GM20000 (cell line): Measurements from ENCODE around the gene SUGP2.

Experiments used
- DNase-seq: peaks from one replicate; pipeline ENCODE4 v3.0.0; 2012; ENCODE audit warnings: low spot score
- CTCF ChIP-seq: IDR thresholded peaks from 2 replicates; pipeline ENCODE4 v1.5.1; 2012; ENCODE audit warnings: mild to moderate bottlenecking, control low read depth; ENCODE audit errors: extremely low read depth, missing control alignments

Gene SUGP2

GRCh38 chr19:18996351-18996750 lies 37.0 kb downstream of the SUGP2 start:
- no peak for DNase-seq
- no peak for TF ChIP-seq CTCF

- TF ChIP-seq CTCF: peak; percentile 21
- peak; percentile 45 for DNase-seq
Observed at GRCh38 chr19:18995804-18996241, 37.5 kb downstream of the SUGP2 start.

- TF ChIP-seq CTCF: no peak
- no peak for DNase-seq
Observed at GRCh38 chr19:18993115-18993514, 40.2 kb downstream of the SUGP2 start.

- no peak for DNase-seq
- no peak for TF ChIP-seq CTCF
Observed at GRCh38 chr19:18992696-18993095, 40.6 kb downstream of the SUGP2 start.

- TF ChIP-seq CTCF: no peak
Observed at GRCh38 chr19:18991468-18991867, 41.8 kb downstream of the SUGP2 start.

GRCh38 chr19:18991006-18991405 lies 42.3 kb downstream of the SUGP2 start:
- DNase-seq: no peak
- no peak for TF ChIP-seq CTCF

More at GRCh38 chr19:18991468-18991867, 41.8 kb downstream of the SUGP2 start:
- no peak for DNase-seq

- no peak for DNase-seq
- no peak for TF ChIP-seq CTCF
Observed at GRCh38 chr19:18990128-18990708, 43.1 kb downstream of the SUGP2 start.
